Psoas muscle (tissue), 8 donors: Measurements from ENCODE around the gene CLPTM1L. TPM values are rescaled to one million over a fixed set of nuclear protein-coding genes. Genes with fewer than 3 reads are reported as not detected.

Source experiments
- ATAC-seq, 4 donors: fragments of 200-7000 bp; cut with Tn5 transposase; one replicate each; pipeline ENCODE4 v1.9.1; 2020; ENCODE audit warnings: moderate library complexity in 3 of 4, mild to moderate bottlenecking in 2 of 4
- DNase-seq, 2 donors: peaks; one replicate each; pipeline ENCODE4 v3.0.0-alpha.2; 2020
- H3K27ac ChIP-seq: fragments of 200-600 bp; one replicate; pipeline ENCODE4 v1.8.0; 2022
- H3K27me3 ChIP-seq, 3 donors: fragments of 200-600 bp in 1 of 3; one replicate each; pipeline versions ENCODE4 v1.6.1 to v1.8.0; 2013 to 2022; ENCODE audit warnings: low read length in 2 of 3, mild to moderate bottlenecking in 2 of 3, moderate library complexity in 1 of 3; ENCODE audit not compliant: insufficient read depth in 3 of 3
- H3K36me3 ChIP-seq, 2 donors: fragments of 200-600 bp in 1 of 2; one replicate each; pipeline versions ENCODE4 v1.6.1 to v1.8.0; 2013 to 2022; ENCODE audit warnings: low read depth in 1 of 2, mild to moderate bottlenecking in 1 of 2, moderate library complexity in 1 of 2; ENCODE audit not compliant: insufficient read depth in 1 of 2
- H3K4me1 ChIP-seq: fragments of 200-600 bp; one replicate; pipeline ENCODE4 v1.8.0; 2022
- H3K4me3 ChIP-seq: fragments of 200-600 bp; one replicate; pipeline ENCODE4 v1.8.0; 2022; ENCODE audit warnings: mild to moderate bottlenecking
- H3K9me3 ChIP-seq: fragments of 200-600 bp; one replicate; pipeline ENCODE4 v1.8.0; 2022
- CTCF ChIP-seq: fragments of 200-600 bp; IDR thresholded peaks from one replicate; pipeline ENCODE4 v1.8.0; 2022; ENCODE audit warnings: antibody characterized with exemption
- WGBS, 3 donors: extraction: QIAGEN DNeasy Blood & Tissue Kit; methylation state at CpG; one replicate each; pipeline versions ENCODE4 v1.1.6 to v1.1.7; 2013; 5-methylcytosine and 5-hydroxymethylcytosine counted together
- intact Hi-C, 2 donors: fragments of 100-400 bp; cut with DNase I; formaldehyde crosslinking; loops; one replicate each; pipeline versions ENCODE4 v1.11.0 to v1.14.2; 2022
- polyA plus RNA-seq, 3 donors: library from polyadenylated mRNA; stranded (reverse); fragments of 200-250 nt; gene quantifications; one replicate each; pipeline ENCODE4 v1.2.3, GENCODE V29; 2013
- total RNA-seq, 4 donors: library from RNA; stranded (reverse); fragmentation: NEBNext Ultra II Directional in 2 of 4; extraction: Animal tissue kit (Norgen Biotek cat#: 25700) in 2 of 4; gene quantifications; one replicate each; pipeline versions ENCODE4 v1.2.1 to v1.2.4, GENCODE V29; 2021 to 2023
- donor health status: healthy with polysubstance abuse.
- donor health status: DM: no; HTN: no; CAD: no; lungs with moderate emphysema.
- donor health status: Bipolar disorder and iron deficiency.
- donor health status: healthy.
- donor health status: DM: yes; HTN: yes; CAD: no.
- donor health status: DM: no; HTN: no; CAD: no.
- donor health status: DM: no; HTN: no; CAD: no.
- donor health status: DM: yes; HTN: yes; CAD: no.

The CLPTM1L gene
- total and polyA plus RNA-seq, 7 donors: 24.2 to 92.4 (median 34.8) TPM

- intact Hi-C loops: loop anchor here in 1 of 2 donors (10.0 kb wide), 1 partner anchor 257 kb away; no protein-coding TSS in a partner anchor
- WGBS, 3 donors: 81 to 88% (median 87%) methylated on average over 5 of the region's 5 CpGs
- TF ChIP-seq CTCF: no peak
- Histone ChIP-seq H3K27me3 (peaks cover 3 to 82% (median 22%) of the 10 kb centered on the region in 3 donors), H3K36me3 (no peaks in the 10 kb centered on the region), H3K9me3 (no peaks in the 10 kb centered on the region), H3K27ac (no peak overlapping the region), H3K4me1 (no peaks in the 10 kb centered on the region), H3K4me3 (no peak overlapping the region)
- ATAC-seq (no peak), DNase-seq (peak in 1 of 2 donors; percentile 26)
Observed at GRCh38 chr5:1387876-1388275, 43.0 kb upstream of the CLPTM1L start.

GRCh38 chr5:1387059-1387755, 42.3 kb upstream of the CLPTM1L start:
- ATAC-seq (no peak), DNase-seq (peak in 1 of 2 donors; percentile 51)
- TF ChIP-seq CTCF: no peak
- Histone ChIP-seq H3K4me3 (no peak overlapping the region), H3K36me3 (no peaks in the 10 kb centered on the region), H3K9me3 (no peaks in the 10 kb centered on the region), H3K27ac (no peak overlapping the region), H3K27me3 (peaks cover 3 to 81% (median 20%) of the 10 kb centered on the region in 3 donors), H3K4me1 (no peaks in the 10 kb centered on the region)
- 25 to 38% (median 34%) methylated on average over 11 of the region's 11 CpGs for WGBS, 3 donors
- intact Hi-C loops: loop anchor here in 1 of 2 donors (10.0 kb wide), 1 partner anchor 258 kb away; no protein-coding TSS in a partner anchor

GRCh38 chr5:1386274-1386717, 41.4 kb upstream of the CLPTM1L start:
- no peak for TF ChIP-seq CTCF
- DNase-seq (peak; percentile 35 to 74), ATAC-seq (peak; percentile 55 to 81 (median 64))
- Histone ChIP-seq H3K4me1 (no peaks in the 10 kb centered on the region), H3K4me3 (peak overlapping the region; percentile 74), H3K36me3 (no peaks in the 10 kb centered on the region), H3K27ac (no peak overlapping the region), H3K27me3 (peaks cover 0 to 72% (median 20%) of the 10 kb centered on the region in 3 donors), H3K9me3 (no peaks in the 10 kb centered on the region)
- intact Hi-C loops: loop anchor here in 1 of 2 donors (10.0 kb wide), 1 partner anchor 259 kb away; no protein-coding TSS in a partner anchor
- WGBS, 3 donors: 0 to 1% (median 1%) methylated on average over 33 to 36 of the region's 36 CpGs

GRCh38 chr5:1385395-1386273, 40.7 kb upstream of the CLPTM1L start:
- no peak overlapping the region for H3K27ac ChIP-seq
- intact Hi-C loops: loop anchor here in 1 of 2 donors (10.0 kb wide), 1 partner anchor 259 kb away; no protein-coding TSS in a partner anchor
- WGBS, 3 donors: 11 to 15% (median 15%) methylated on average over 29 to 48 of the region's 48 CpGs

More at GRCh38 chr5:1385395-1386273, 40.7 kb upstream of the CLPTM1L start:
- H3K9me3 ChIP-seq: no peaks in the 10 kb centered on the region
- peaks cover 0 to 67% (median 18%) of the 10 kb centered on the region in 3 donors for H3K27me3 ChIP-seq
- ATAC-seq (peak; percentile 84 to 93 (median 86)), DNase-seq (peak; percentile 84 to 89)
- no peak for TF ChIP-seq CTCF
- H3K36me3 ChIP-seq: no peaks in the 10 kb centered on the region
- H3K4me1 ChIP-seq: no peaks in the 10 kb centered on the region
- H3K4me3 ChIP-seq: peak overlapping the region; percentile 74
